ENCODE results near the gene SETX.

Gene SETX

GRCh38 chr9:132295181-132295580 is 59.6 kb downstream of the SETX start:
- Histone ChIP-seq H3K4me3 (replicated peaks; ENCODE audit: insufficient read depth, low read length) (no peak overlapping the region), H3K27me3 (ENCODE audit: insufficient read depth, poor library complexity, severe bottlenecking) (no peaks in the 10 kb centered on the region), H3K27ac (replicated peaks) (no peak overlapping the region)
- no peak for DNase-seq (ENCODE audit: low read depth in 1 of 2, low spot score in 1 of 2)
- TF ChIP-seq POLR2AphosphoS5 (IDR thresholded peaks at IDR 0.05; ENCODE audit: low read depth) = no peak
- no peak for TF ChIP-seq REST (IDR thresholded peaks at IDR 0.05; ENCODE audit: insufficient replicate concordance, low read depth)
- TF ChIP-seq, protein P1, sequence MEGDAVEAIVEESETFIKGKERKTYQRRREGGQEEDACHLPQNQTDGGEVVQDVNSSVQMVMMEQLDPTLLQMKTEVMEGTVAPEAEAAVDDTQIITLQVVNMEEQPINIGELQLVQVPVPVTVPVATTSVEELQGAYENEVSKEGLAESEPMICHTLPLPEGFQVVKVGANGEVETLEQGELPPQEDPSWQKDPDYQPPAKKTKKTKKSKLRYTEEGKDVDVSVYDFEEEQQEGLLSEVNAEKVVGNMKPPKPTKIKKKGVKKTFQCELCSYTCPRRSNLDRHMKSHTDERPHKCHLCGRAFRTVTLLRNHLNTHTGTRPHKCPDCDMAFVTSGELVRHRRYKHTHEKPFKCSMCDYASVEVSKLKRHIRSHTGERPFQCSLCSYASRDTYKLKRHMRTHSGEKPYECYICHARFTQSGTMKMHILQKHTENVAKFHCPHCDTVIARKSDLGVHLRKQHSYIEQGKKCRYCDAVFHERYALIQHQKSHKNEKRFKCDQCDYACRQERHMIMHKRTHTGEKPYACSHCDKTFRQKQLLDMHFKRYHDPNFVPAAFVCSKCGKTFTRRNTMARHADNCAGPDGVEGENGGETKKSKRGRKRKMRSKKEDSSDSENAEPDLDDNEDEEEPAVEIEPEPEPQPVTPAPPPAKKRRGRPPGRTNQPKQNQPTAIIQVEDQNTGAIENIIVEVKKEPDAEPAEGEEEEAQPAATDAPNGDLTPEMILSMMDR (IDR thresholded peaks at IDR 0.05; ENCODE audit: insufficient read depth, low read length) = no peak
- TF ChIP-seq SPI1 (IDR thresholded peaks at IDR 0.05; ENCODE audit: borderline replicate concordance, low read depth) = no peak
- TF ChIP-seq GABPA (IDR thresholded peaks at IDR 0.05; ENCODE audit: low read depth) = no peak

DNA sequence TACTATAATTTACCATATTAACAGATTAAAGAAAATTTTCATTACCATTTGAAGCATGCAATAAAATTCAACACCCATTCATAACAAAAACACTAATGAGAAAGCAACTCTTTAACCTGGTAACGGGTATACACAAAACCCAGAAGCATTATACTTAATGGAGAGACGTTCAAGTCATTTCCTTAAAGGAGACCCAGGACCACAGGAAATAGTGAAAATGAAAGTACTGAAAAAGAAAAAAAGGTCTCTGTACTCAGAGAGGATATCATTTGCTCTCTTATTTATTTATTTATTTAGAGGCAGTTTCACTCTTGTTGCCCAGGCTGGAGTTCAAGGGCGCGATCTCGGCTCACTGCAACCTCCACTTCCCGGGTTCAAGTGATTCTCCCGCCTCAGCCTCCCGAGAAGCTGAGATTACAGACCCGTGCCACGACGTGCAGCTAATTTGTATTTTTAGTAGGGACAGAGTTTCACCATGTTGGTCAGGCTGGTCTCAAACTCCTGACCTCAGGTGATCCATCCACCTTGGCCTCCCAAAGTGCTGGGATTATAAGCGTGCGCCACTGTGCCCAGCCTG is 61.6 kb downstream of the SETX start:
- H3K27me3 ChIP-seq (ENCODE audit: insufficient read depth, poor library complexity, severe bottlenecking) = no peaks in the 10 kb centered on the region
- H3K27ac ChIP-seq (replicated peaks) = no peak overlapping the region
- no peak overlapping the region for H3K4me3 ChIP-seq (replicated peaks; ENCODE audit: insufficient read depth, low read length)
- DNase-seq (ENCODE audit: low read depth in 1 of 2, low spot score in 1 of 2) = no peak
- TF ChIP-seq, protein P1 (IDR thresholded peaks at IDR 0.05; ENCODE audit: insufficient read depth, low read length) = no peak
- no peak for TF ChIP-seq POLR2AphosphoS5 (IDR thresholded peaks at IDR 0.05; ENCODE audit: low read depth)
- no peak for TF ChIP-seq SPI1 (IDR thresholded peaks at IDR 0.05; ENCODE audit: borderline replicate concordance, low read depth)
- no peak for TF ChIP-seq GABPA (IDR thresholded peaks at IDR 0.05; ENCODE audit: low read depth)
- no peak for TF ChIP-seq REST (IDR thresholded peaks at IDR 0.05; ENCODE audit: insufficient replicate concordance, low read depth)

DNA sequence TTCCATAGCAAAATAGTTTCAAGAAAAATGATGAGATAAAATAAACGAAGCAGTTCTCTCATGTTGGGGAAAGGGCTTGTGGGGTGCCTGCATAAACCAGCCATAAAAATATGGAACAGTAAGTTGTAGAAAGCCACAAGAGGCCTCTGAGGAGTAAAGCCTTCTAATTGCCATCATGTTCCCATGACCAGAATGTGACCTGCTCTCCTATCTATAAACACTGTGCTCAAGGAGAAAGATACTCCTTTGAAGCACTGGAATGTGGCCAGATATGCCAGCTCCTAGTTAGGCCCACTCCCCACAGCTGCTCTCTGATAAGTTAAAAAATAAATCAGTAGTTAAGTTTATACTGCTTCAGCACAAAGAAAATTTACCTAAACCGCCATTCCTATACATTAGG is 65.8 kb downstream of the SETX start:
- Histone ChIP-seq H3K4me3 (replicated peaks; ENCODE audit: insufficient read depth, low read length) (no peak overlapping the region), H3K27me3 (ENCODE audit: insufficient read depth, poor library complexity, severe bottlenecking) (no peaks in the 10 kb centered on the region), H3K27ac (replicated peaks) (no peak overlapping the region)
- TF ChIP-seq GABPA (IDR thresholded peaks at IDR 0.05; ENCODE audit: low read depth) = no peak
- TF ChIP-seq, protein P1 (IDR thresholded peaks at IDR 0.05; ENCODE audit: insufficient read depth, low read length) = no peak
- no peak for TF ChIP-seq REST (IDR thresholded peaks at IDR 0.05; ENCODE audit: insufficient replicate concordance, low read depth)
- TF ChIP-seq SPI1 (IDR thresholded peaks at IDR 0.05; ENCODE audit: borderline replicate concordance, low read depth) = no peak
- no peak for TF ChIP-seq POLR2AphosphoS5 (IDR thresholded peaks at IDR 0.05; ENCODE audit: low read depth)
- DNase-seq (ENCODE audit: low read depth in 1 of 2, low spot score in 1 of 2) = no peak
